ENCODE results near the gene STX17. TPM values are rescaled to one million over a fixed set of nuclear protein-coding genes. Genes with fewer than 3 reads are reported as not detected.
A peak's percentile ranks its signal among the peaks of the same experiment; 100 is the strongest.

The STX17 gene
- total and polyA plus RNA-seq, 4 donors: 16.2 to 42.2 (median 27.4) TPM

- no peak for DNase-seq (ENCODE audit: low read depth in 4 of 6, low spot score in 6 of 6)
- H3K4me3 ChIP-seq (ENCODE audit: low read depth, low read length): no peak overlapping the region
- 80% methylated on average over 1 of the region's 4 CpGs for WGBS (ENCODE audit: insufficient coverage)
- H3K4me1 ChIP-seq (ENCODE audit: control insufficient read depth, insufficient read depth, low read length): no peaks in the 10 kb centered on the region
- H3K9me3 ChIP-seq (ENCODE audit: control insufficient read depth, insufficient read depth, low read length): no peaks in the 10 kb centered on the region
- H3K27ac ChIP-seq (ENCODE audit: low read depth, low read length): no peak overlapping the region
- H3K36me3 ChIP-seq (ENCODE audit: control insufficient read depth, insufficient read depth, low read length): no peaks in the 10 kb centered on the region
- no peaks in the 10 kb centered on the region for H3K27me3 ChIP-seq (ENCODE audit: control insufficient read depth, insufficient read depth, low read length)
Measured at GRCh38 chr9:99955606-99956005, 49.2 kb downstream of the STX17 start.

DNA sequence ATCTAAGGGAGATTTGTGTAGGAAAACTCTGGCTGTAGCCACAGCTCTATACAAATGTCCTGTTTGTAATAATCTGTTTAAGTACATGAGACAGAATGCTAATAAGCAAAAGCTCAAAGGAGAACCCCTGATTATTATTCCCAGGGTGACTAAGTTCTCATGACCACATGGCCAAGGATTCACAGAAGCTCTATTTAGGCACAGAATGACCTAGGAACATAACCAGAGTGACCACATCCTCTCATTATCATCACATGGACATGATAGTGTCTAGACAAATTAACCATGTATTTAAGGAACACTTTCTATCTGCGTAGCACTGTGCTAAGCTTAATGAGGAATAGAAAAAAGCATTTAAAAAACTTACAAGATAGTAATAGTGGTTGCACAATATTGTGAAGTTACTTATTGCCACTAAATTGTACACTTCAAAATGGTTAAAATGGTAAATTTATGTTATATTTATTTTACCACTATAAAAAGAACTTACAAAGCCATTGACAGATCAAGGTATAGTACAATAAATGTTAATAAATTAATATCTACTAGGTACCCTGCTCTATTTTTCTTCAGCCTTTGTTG is 56.3 kb downstream of the STX17 start:
- H3K9me3 ChIP-seq (ENCODE audit: control insufficient read depth, insufficient read depth, low read length): no peaks in the 10 kb centered on the region
- no peaks in the 10 kb centered on the region for H3K36me3 ChIP-seq (ENCODE audit: control insufficient read depth, insufficient read depth, low read length)
- H3K27ac ChIP-seq (ENCODE audit: low read depth, low read length): no peak overlapping the region
- H3K4me3 ChIP-seq (ENCODE audit: low read depth, low read length): no peak overlapping the region
- no peaks in the 10 kb centered on the region for H3K4me1 ChIP-seq (ENCODE audit: control insufficient read depth, insufficient read depth, low read length)
- WGBS (ENCODE audit: insufficient coverage): no CpG with 5 or more reads among the region's 1 CpG
- H3K27me3 ChIP-seq (ENCODE audit: control insufficient read depth, insufficient read depth, low read length): no peaks in the 10 kb centered on the region
- peak in 5 of 6 donors; percentile 7 to 51 (median 19) for DNase-seq (ENCODE audit: low read depth in 4 of 6, low spot score in 6 of 6)

DNA sequence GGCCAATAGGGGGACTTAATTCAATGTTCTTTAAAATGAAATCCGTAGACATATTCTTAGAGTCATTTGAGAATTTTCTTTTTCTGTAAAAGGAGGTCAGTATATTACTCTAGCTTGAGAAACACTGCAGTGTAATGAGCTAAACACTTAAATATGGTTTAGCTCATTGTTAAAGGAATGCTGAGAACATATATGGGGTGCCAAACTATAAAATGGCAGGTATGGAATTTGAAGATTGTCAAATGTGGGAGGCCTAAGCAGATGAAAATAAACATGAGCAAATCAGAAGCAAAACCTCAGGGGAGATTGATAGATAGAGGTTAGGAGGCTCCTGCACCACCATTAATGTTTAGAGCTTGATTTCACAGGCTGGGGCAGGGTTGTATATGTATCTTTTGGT is 57.9 kb downstream of the STX17 start:
- Histone ChIP-seq H3K27me3 (ENCODE audit: control insufficient read depth, insufficient read depth, low read length) (no peaks in the 10 kb centered on the region), H3K9me3 (ENCODE audit: control insufficient read depth, insufficient read depth, low read length) (no peaks in the 10 kb centered on the region), H3K4me1 (ENCODE audit: control insufficient read depth, insufficient read depth, low read length) (no peaks in the 10 kb centered on the region), H3K4me3 (ENCODE audit: low read depth, low read length) (no peak overlapping the region), H3K36me3 (ENCODE audit: control insufficient read depth, insufficient read depth, low read length) (no peaks in the 10 kb centered on the region), H3K27ac (ENCODE audit: low read depth, low read length) (no peak overlapping the region)
- WGBS (ENCODE audit: insufficient coverage): no CpG with 5 or more reads among the region's 1 CpG
- DNase-seq (ENCODE audit: low read depth in 4 of 6, low spot score in 6 of 6): no peak

DNA sequence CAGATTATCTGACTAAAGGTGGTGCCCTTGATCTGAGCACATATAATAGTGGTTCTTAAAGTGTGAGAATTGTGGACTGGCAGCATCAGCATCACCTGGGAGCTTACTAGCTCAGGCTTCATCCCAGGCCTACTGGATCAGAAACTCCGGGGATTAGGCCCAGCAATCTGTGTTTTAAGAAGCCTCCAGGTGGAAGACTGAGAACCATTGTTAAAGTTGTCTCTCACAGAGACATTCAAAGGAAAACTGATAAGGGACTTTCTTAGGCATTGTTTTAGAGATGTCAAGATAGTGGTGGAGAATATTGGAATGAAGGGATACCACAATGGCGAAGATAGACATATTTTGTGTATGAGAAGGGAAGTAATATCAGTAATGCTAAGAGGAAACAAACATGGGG is 59.5 kb downstream of the STX17 start:
- Histone ChIP-seq H3K27ac (ENCODE audit: low read depth, low read length) (no peak overlapping the region), H3K36me3 (ENCODE audit: control insufficient read depth, insufficient read depth, low read length) (no peaks in the 10 kb centered on the region), H3K27me3 (ENCODE audit: control insufficient read depth, insufficient read depth, low read length) (no peaks in the 10 kb centered on the region), H3K4me3 (ENCODE audit: low read depth, low read length) (no peak overlapping the region), H3K9me3 (ENCODE audit: control insufficient read depth, insufficient read depth, low read length) (no peaks in the 10 kb centered on the region), H3K4me1 (ENCODE audit: control insufficient read depth, insufficient read depth, low read length) (no peaks in the 10 kb centered on the region)
- no peak for DNase-seq (ENCODE audit: low read depth in 4 of 6, low spot score in 6 of 6)
- 100% methylated on average over 2 of the region's 2 CpGs for WGBS (ENCODE audit: insufficient coverage)

- no peaks in the 10 kb centered on the region for H3K27me3 ChIP-seq (ENCODE audit: control insufficient read depth, insufficient read depth, low read length)
- WGBS (ENCODE audit: insufficient coverage): 40% methylated on average over 1 of the region's 2 CpGs
- DNase-seq (ENCODE audit: low read depth in 4 of 6, low spot score in 6 of 6): no peak
- no peaks in the 10 kb centered on the region for H3K4me1 ChIP-seq (ENCODE audit: control insufficient read depth, insufficient read depth, low read length)
- H3K36me3 ChIP-seq (ENCODE audit: control insufficient read depth, insufficient read depth, low read length): no peaks in the 10 kb centered on the region
- H3K9me3 ChIP-seq (ENCODE audit: control insufficient read depth, insufficient read depth, low read length): no peaks in the 10 kb centered on the region
- no peak overlapping the region for H3K27ac ChIP-seq (ENCODE audit: low read depth, low read length)
- H3K4me3 ChIP-seq (ENCODE audit: low read depth, low read length): no peak overlapping the region
Measured at GRCh38 chr9:99966716-99967115, 60.3 kb downstream of the STX17 start.

GRCh38 chr9:99967457-99967856 is 61.0 kb downstream of the STX17 start:
- H3K4me1 ChIP-seq (ENCODE audit: control insufficient read depth, insufficient read depth, low read length): no peaks in the 10 kb centered on the region
- no peak overlapping the region for H3K4me3 ChIP-seq (ENCODE audit: low read depth, low read length)
- WGBS (ENCODE audit: insufficient coverage): no CpG with 5 or more reads among the region's 2 CpGs

GRCh38 chr9:99970481-99970880 is 64.0 kb downstream of the STX17 start:
- no peak for DNase-seq (ENCODE audit: low read depth in 4 of 6, low spot score in 6 of 6)

More at GRCh38 chr9:99967457-99967856, 61.0 kb downstream of the STX17 start:
- Histone ChIP-seq H3K27me3 (ENCODE audit: control insufficient read depth, insufficient read depth, low read length) (no peaks in the 10 kb centered on the region), H3K27ac (ENCODE audit: low read depth, low read length) (no peak overlapping the region), H3K9me3 (ENCODE audit: control insufficient read depth, insufficient read depth, low read length) (no peaks in the 10 kb centered on the region), H3K36me3 (ENCODE audit: control insufficient read depth, insufficient read depth, low read length) (no peaks in the 10 kb centered on the region)
- peak in 1 of 6 donors; percentile 28 for DNase-seq (ENCODE audit: low read depth in 4 of 6, low spot score in 6 of 6)

DNA sequence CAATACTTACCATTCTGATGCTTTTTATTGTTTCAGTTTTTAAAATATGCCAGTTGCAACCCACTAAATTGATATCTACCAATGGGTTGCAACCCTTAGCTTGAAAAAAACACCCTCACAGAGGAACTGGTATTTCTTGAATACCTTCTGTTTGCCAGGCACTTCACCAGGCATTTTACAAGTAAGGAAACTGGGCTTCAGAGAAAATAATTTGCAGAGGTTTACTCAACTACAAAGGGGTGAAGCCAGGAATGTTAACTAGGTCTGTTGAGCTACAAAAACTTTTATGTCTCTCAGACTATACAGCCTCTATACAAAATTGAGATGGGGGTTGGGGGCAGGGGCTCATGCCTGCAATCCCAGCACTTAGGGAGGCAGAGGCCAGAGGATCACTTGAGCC is 65.0 kb downstream of the STX17 start:
- no peaks in the 10 kb centered on the region for H3K36me3 ChIP-seq (ENCODE audit: control insufficient read depth, insufficient read depth, low read length)
- no peak overlapping the region for H3K4me3 ChIP-seq (ENCODE audit: low read depth, low read length)
- H3K4me1 ChIP-seq (ENCODE audit: control insufficient read depth, insufficient read depth, low read length): no peaks in the 10 kb centered on the region
- no peak overlapping the region for H3K27ac ChIP-seq (ENCODE audit: low read depth, low read length)
- no peaks in the 10 kb centered on the region for H3K27me3 ChIP-seq (ENCODE audit: control insufficient read depth, insufficient read depth, low read length)
- no peak for DNase-seq (ENCODE audit: low read depth in 4 of 6, low spot score in 6 of 6)
- no peaks in the 10 kb centered on the region for H3K9me3 ChIP-seq (ENCODE audit: control insufficient read depth, insufficient read depth, low read length)

More at GRCh38 chr9:99970481-99970880, 64.0 kb downstream of the STX17 start:
- Histone ChIP-seq H3K36me3 (ENCODE audit: control insufficient read depth, insufficient read depth, low read length) (no peaks in the 10 kb centered on the region), H3K27me3 (ENCODE audit: control insufficient read depth, insufficient read depth, low read length) (no peaks in the 10 kb centered on the region), H3K4me3 (ENCODE audit: low read depth, low read length) (no peak overlapping the region), H3K27ac (ENCODE audit: low read depth, low read length) (no peak overlapping the region), H3K4me1 (ENCODE audit: control insufficient read depth, insufficient read depth, low read length) (no peaks in the 10 kb centered on the region), H3K9me3 (ENCODE audit: control insufficient read depth, insufficient read depth, low read length) (no peaks in the 10 kb centered on the region)
- no CpG with 5 or more reads among the region's 2 CpGs for WGBS (ENCODE audit: insufficient coverage)

- no peak for DNase-seq (ENCODE audit: low read depth in 4 of 6, low spot score in 6 of 6)
- H3K4me1 ChIP-seq (ENCODE audit: control insufficient read depth, insufficient read depth, low read length): no peaks in the 10 kb centered on the region
- no peaks in the 10 kb centered on the region for H3K36me3 ChIP-seq (ENCODE audit: control insufficient read depth, insufficient read depth, low read length)
- WGBS (ENCODE audit: insufficient coverage): 100% methylated on average over 1 of the region's 3 CpGs
- no peak overlapping the region for H3K4me3 ChIP-seq (ENCODE audit: low read depth, low read length)
- H3K9me3 ChIP-seq (ENCODE audit: control insufficient read depth, insufficient read depth, low read length): no peaks in the 10 kb centered on the region
- H3K27me3 ChIP-seq (ENCODE audit: control insufficient read depth, insufficient read depth, low read length): no peaks in the 10 kb centered on the region
- no peak overlapping the region for H3K27ac ChIP-seq (ENCODE audit: low read depth, low read length)
Measured at GRCh38 chr9:99973455-99973854, 67.0 kb downstream of the STX17 start.

DNA sequence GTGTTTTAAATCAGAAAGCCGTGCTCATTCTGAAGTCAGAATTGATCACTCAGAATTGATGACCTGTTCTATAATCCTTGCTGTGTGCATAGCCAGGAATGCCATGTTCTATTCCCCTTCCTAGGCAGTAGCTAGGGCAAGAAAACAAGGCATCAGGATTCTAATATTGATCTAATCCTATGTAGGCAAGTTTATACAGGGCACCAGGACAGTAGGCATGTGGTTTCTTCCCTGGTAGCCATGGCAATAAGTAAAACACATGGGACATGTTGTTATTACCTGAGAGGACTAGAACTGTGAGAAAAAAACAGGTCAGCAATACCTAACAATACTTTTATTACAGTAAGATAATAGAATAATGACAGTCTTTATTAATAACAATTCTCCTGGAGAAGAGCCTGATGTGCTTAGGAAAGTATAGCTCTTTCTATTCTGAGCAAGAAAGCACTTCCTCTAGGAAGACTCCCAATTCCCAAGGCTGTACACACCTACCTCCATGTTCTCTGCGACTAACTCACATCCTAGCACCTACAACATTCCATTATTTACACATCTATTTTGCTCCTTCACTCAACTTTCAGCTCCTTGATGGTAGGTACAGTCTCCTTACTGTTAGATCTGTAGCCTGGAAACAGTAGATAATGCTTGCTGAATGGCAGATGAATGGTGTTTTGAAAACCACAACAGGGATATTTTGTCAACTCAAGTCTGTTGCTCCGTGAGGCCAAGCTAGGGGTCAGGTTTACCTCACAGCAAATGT is 70.8 kb downstream of the STX17 start:
- no peak overlapping the region for H3K27ac ChIP-seq (ENCODE audit: low read depth, low read length)
- WGBS (ENCODE audit: insufficient coverage): 83% methylated on average over 1 of the region's 3 CpGs
- H3K4me1 ChIP-seq (ENCODE audit: control insufficient read depth, insufficient read depth, low read length): no peaks in the 10 kb centered on the region
- peak in 1 of 6 donors; percentile 14 for DNase-seq (ENCODE audit: low read depth in 4 of 6, low spot score in 6 of 6)
- no peaks in the 10 kb centered on the region for H3K36me3 ChIP-seq (ENCODE audit: control insufficient read depth, insufficient read depth, low read length)
- no peak overlapping the region for H3K4me3 ChIP-seq (ENCODE audit: low read depth, low read length)
- no peaks in the 10 kb centered on the region for H3K27me3 ChIP-seq (ENCODE audit: control insufficient read depth, insufficient read depth, low read length)
- no peaks in the 10 kb centered on the region for H3K9me3 ChIP-seq (ENCODE audit: control insufficient read depth, insufficient read depth, low read length)
